Esophagus squamous epithelium (tissue), 5 donors: ENCODE measurements around the gene CCDC175. TPM values are rescaled to one million over a fixed set of nuclear protein-coding genes. Genes with fewer than 3 reads are reported as not detected.

Experiments used
- DNase-seq: peaks from one replicate; lab custom pipeline; 2025; lab: John Stamatoyannopoulos, UW
- H3K27ac ChIP-seq, 4 donors: fragments of 200-600 bp; sonication (generic); one replicate each; pipeline ENCODE4 v1.5.1; 2016 to 2019; ENCODE audit warnings: mild to moderate bottlenecking in 1 of 4
- H3K27me3 ChIP-seq, 4 donors: fragments of 200-600 bp; sonication (generic); 1 replicate in 3 of 4; 2 replicates in 1 of 4; pipeline versions ENCODE4 v1.5.1 to v1.6.0; 2017 to 2021; ENCODE audit warnings: antibody characterized with exemption in 1 of 4
- H3K36me3 ChIP-seq, 3 donors: fragments of 200-600 bp; sonication (generic); one replicate each; pipeline ENCODE4 v1.5.1; 2016 to 2019
- H3K4me1 ChIP-seq, 3 donors: fragments of 200-600 bp; sonication (generic); one replicate each; pipeline ENCODE4 v1.5.1; 2017 to 2019
- H3K4me3 ChIP-seq, 4 donors: fragments of 200-600 bp; sonication (generic); 1 replicate in 3 of 4; 2 replicates in 1 of 4; pipeline ENCODE4 v1.5.1; 2016 to 2019; ENCODE audit warnings: mild to moderate bottlenecking in 2 of 4, moderate library complexity in 1 of 4
- H3K9me3 ChIP-seq, 3 donors: fragments of 200-600 bp; sonication (generic); one replicate each; pipeline ENCODE4 v1.5.1; 2016 to 2019
- CTCF ChIP-seq, 6 experiments: fragments of 450-650 bp in 4 of 6; fragments of 200-600 bp in 2 of 6; sonication (generic) in 2 of 6; IDR thresholded peaks; one replicate each; pipeline ENCODE4 v1.5.1; 2016 to 2019; ENCODE audit warnings: antibody characterized with exemption in 6 of 6, mild to moderate bottlenecking in 4 of 6, moderate library complexity in 4 of 6
- POLR2A ChIP-seq, 4 donors: fragments of 450-650 bp; IDR thresholded peaks; one replicate each; pipeline ENCODE4 v1.6.1; 2017; ENCODE audit warnings: antibody characterized with exemption in 4 of 4, mild to moderate bottlenecking in 4 of 4, moderate library complexity in 3 of 4
- WGBS, 2 donors: methylation state at CpG; one replicate each; pipeline ENCODE4 v1.1.5; 2018; 5-methylcytosine and 5-hydroxymethylcytosine counted together
- intact Hi-C: fragments of 100-400 bp; cut with DNase I; formaldehyde crosslinking; loops from one replicate; pipeline ENCODE4 v1.15.0; 2022
- total RNA-seq, 4 donors: library from RNA; depleted of rRNA; stranded (reverse); fragments of >200 nt; gene quantifications; one replicate each; pipeline ENCODE4 v1.1.0, GENCODE V29; 2016
- donor health status: DM: yes; HTN: yes; CAD: no.

The CCDC175 gene
- total RNA-seq, 4 donors from 2014 or later, result not detected

GRCh38 chr14:59543873-59544272 lies 32.7 kb downstream of the CCDC175 start:
- no peaks in the 10 kb centered on the region for H3K36me3 ChIP-seq

GRCh38 chr14:59541731-59542130 lies 34.9 kb downstream of the CCDC175 start:
- H3K4me3 ChIP-seq, result no peak overlapping the region
- DNase-seq, result no peak
- WGBS, 2 donors, result 65 to 74% methylated on average over 2 of the region's 2 CpGs
- H3K9me3 ChIP-seq, result no peaks in the 10 kb centered on the region
- H3K4me1 ChIP-seq, result no peaks in the 10 kb centered on the region
- intact Hi-C loops, result no loop called here
- TF ChIP-seq POLR2A (IDR thresholded peaks at IDR 0.05), result no peak
- TF ChIP-seq CTCF (IDR thresholded peaks at IDR 0.05), result no peak
- H3K27ac ChIP-seq, result no peak overlapping the region
- peaks cover 0 to 6% (median 0%) of the 10 kb centered on the region in 4 donors for H3K27me3 ChIP-seq
- no peaks in the 10 kb centered on the region for H3K36me3 ChIP-seq

More at GRCh38 chr14:59543873-59544272, 32.7 kb downstream of the CCDC175 start:
- no peaks in the 10 kb centered on the region for H3K9me3 ChIP-seq
- WGBS, 2 donors, result 37 to 59% methylated on average over 6 to 7 of the region's 7 CpGs
- no peak overlapping the region for H3K27ac ChIP-seq
- H3K4me3 ChIP-seq, result no peak overlapping the region
- TF ChIP-seq POLR2A (IDR thresholded peaks at IDR 0.05) (no peak), CTCF (IDR thresholded peaks at IDR 0.05) (no peak)
- H3K27me3 ChIP-seq, result peaks cover 0 to 6% (median 0%) of the 10 kb centered on the region in 4 donors
- no peaks in the 10 kb centered on the region for H3K4me1 ChIP-seq
- DNase-seq, result no peak
- intact Hi-C loops, result no loop called here

GRCh38 chr14:59540852-59541251 lies 35.8 kb downstream of the CCDC175 start:
- H3K9me3 ChIP-seq, result no peaks in the 10 kb centered on the region
- H3K4me3 ChIP-seq, result no peak overlapping the region
- H3K4me1 ChIP-seq, result no peaks in the 10 kb centered on the region
- intact Hi-C loops, result no loop called here
- no peak overlapping the region for H3K27ac ChIP-seq
- H3K27me3 ChIP-seq, result peaks cover 0 to 6% (median 0%) of the 10 kb centered on the region in 4 donors
- no peaks in the 10 kb centered on the region for H3K36me3 ChIP-seq
- TF ChIP-seq POLR2A (IDR thresholded peaks at IDR 0.05) (no peak), CTCF (IDR thresholded peaks at IDR 0.05) (no peak)
- WGBS, 2 donors, result 7 to 20% methylated on average over 1 of the region's 1 CpG
- no peak for DNase-seq

GRCh38 chr14:59538936-59539335 lies 37.7 kb downstream of the CCDC175 start:
- DNase-seq, result no peak
- peaks cover 0 to 1% (median 0%) of the 10 kb centered on the region in 4 donors for H3K27me3 ChIP-seq
- H3K27ac ChIP-seq, result no peak overlapping the region
- no peak overlapping the region for H3K4me3 ChIP-seq
- no peaks in the 10 kb centered on the region for H3K9me3 ChIP-seq
- intact Hi-C loops, result no loop called here
- H3K36me3 ChIP-seq, result no peaks in the 10 kb centered on the region
- TF ChIP-seq POLR2A (IDR thresholded peaks at IDR 0.05) (no peak), CTCF (IDR thresholded peaks at IDR 0.05) (no peak)
- 66 to 69% methylated on average over 4 of the region's 4 CpGs for WGBS, 2 donors
- no peaks in the 10 kb centered on the region for H3K4me1 ChIP-seq

- no peaks in the 10 kb centered on the region for H3K27me3 ChIP-seq
- H3K36me3 ChIP-seq, result no peaks in the 10 kb centered on the region
- H3K4me1 ChIP-seq, result no peaks in the 10 kb centered on the region
- H3K9me3 ChIP-seq, result no peaks in the 10 kb centered on the region
- intact Hi-C loops, result no loop called here
- no peak overlapping the region for H3K27ac ChIP-seq
- WGBS, 2 donors, result 91 to 92% methylated on average over 1 of the region's 1 CpG
- H3K4me3 ChIP-seq, result no peak overlapping the region
- DNase-seq, result no peak
- TF ChIP-seq CTCF (IDR thresholded peaks at IDR 0.05), result no peak
- no peak for TF ChIP-seq POLR2A (IDR thresholded peaks at IDR 0.05)
Measured at GRCh38 chr14:59537476-59537875, 39.1 kb downstream of the CCDC175 start.
